HepG2 (cell line): ENCODE measurements around the gene ACYP2. TPM values are rescaled to one million over a fixed set of nuclear protein-coding genes. Genes with fewer than 3 reads are reported as not detected.

Source experiments
- CAMTA2 ChIP-seq: sonication (generic); formaldehyde crosslinking; IDR thresholded peaks from 2 replicates; pipeline ENCODE4 v1.4.0; 2020; ENCODE audit warnings: mild to moderate bottlenecking, missing genetic modification reagents, borderline replicate concordance
- CBX5 ChIP-seq: sonication (generic); formaldehyde crosslinking; IDR thresholded peaks from 2 replicates; pipeline ENCODE4 v1.4.0; 2020; ENCODE audit warnings: missing genetic modification reagents, borderline replicate concordance
- CTCF ChIP-seq: sonication (generic); formaldehyde crosslinking; IDR thresholded peaks from 2 replicates; pipeline ENCODE4 v1.5.0; 2020; ENCODE audit warnings: mild to moderate bottlenecking, missing genetic modification reagents, moderate library complexity
- PHB2 ChIP-seq: fragments of 450-650 bp; IDR thresholded peaks from 2 replicates; pipeline ENCODE4 v1.6.1; 2018; ENCODE audit not compliant: partially characterized antibody
- RELA ChIP-seq: sonication (generic); formaldehyde crosslinking; IDR thresholded peaks from 2 replicates; pipeline ENCODE4 v1.4.0; 2020; ENCODE audit warnings: missing genetic modification reagents
- RXRA ChIP-seq: sonication (generic); formaldehyde crosslinking; IDR thresholded peaks from 2 replicates; pipeline ENCODE4 v1.5.1; 2020; ENCODE audit warnings: missing genetic modification reagents
- SOX6 ChIP-seq, 2 experiments: fragments of 450-650 bp in 1 of 2; sonication (generic) in 1 of 2; formaldehyde crosslinking in 1 of 2; IDR thresholded peaks; 2 replicates each; pipeline versions ENCODE4 v1.4.0 to v1.6.1; 2017 to 2020; ENCODE audit warnings: antibody characterized with exemption in 1 of 2, mild to moderate bottlenecking in 1 of 2, missing genetic modification reagents in 1 of 2
- SRF ChIP-seq: IDR thresholded peaks from 2 replicates; pipeline ENCODE4 v1.6.1; 2011; ENCODE audit warnings: mild to moderate bottlenecking, low read depth, low read length, moderate library complexity
- SRSF4 ChIP-seq: fragments of 200-400 bp; formaldehyde crosslinking; IDR thresholded peaks from one replicate; pipeline ENCODE4 v1.6.1; 2018; ENCODE audit warnings: mild to moderate bottlenecking, low read depth, low read length, moderate library complexity; ENCODE audit not compliant: poor library complexity, severe bottlenecking
- TP53 ChIP-seq: sonication (generic); formaldehyde crosslinking; conservative IDR thresholded peaks from 2 replicates; pipeline ENCODE4 v1.4.0; 2020; ENCODE audit warnings: missing genetic modification reagents
- TRIM22 ChIP-seq: fragments of 450-650 bp; IDR thresholded peaks from 2 replicates; pipeline ENCODE4 v1.6.1; 2017
- ZBTB20 ChIP-seq: sonication (generic); formaldehyde crosslinking; IDR thresholded peaks from 2 replicates; pipeline ENCODE4 v1.8.1; 2023; ENCODE audit warnings: missing genetic modification reagents, low read depth, mild to moderate bottlenecking, borderline replicate concordance
- ZFY ChIP-seq: sonication (generic); formaldehyde crosslinking; IDR thresholded peaks from 2 replicates; pipeline ENCODE4 v1.4.0; 2020; ENCODE audit warnings: missing genetic modification reagents
- ZNF441 ChIP-seq: sonication (generic); formaldehyde crosslinking; IDR thresholded peaks from 2 replicates; pipeline ENCODE4 v1.7.0; 2021; ENCODE audit warnings: missing genetic modification reagents, borderline replicate concordance
- ZNF672 ChIP-seq: sonication (generic); formaldehyde crosslinking; IDR thresholded peaks from 2 replicates; pipeline ENCODE4 v1.8.1; 2022; ENCODE audit warnings: missing genetic modification reagents
- polyA plus RNA-seq, 8 experiments: library from polyadenylated mRNA; depleted of rRNA in 3 of 8; stranded (reverse) in 7 of 8; unstranded in 1 of 8; fragments of >200 nt; fragmentation: Illumina TruSeq in 4 of 8; extraction: Trizol in 4 of 8; gene quantifications; 2 replicates each; pipeline versions ENCODE4 v1.2.1 to v1.2.3, GENCODE V29; 2011 to 2016; ENCODE audit warnings: low read depth in 4 of 8, missing spikeins in 1 of 8, mixed read lengths in 1 of 8; ENCODE audit not compliant: insufficient read depth in 1 of 8
- total RNA-seq, 5 experiments: library from RNA; depleted of rRNA; stranded (reverse); fragments of >200 nt; fragmentation: Illumina TruSeq; extraction: Trizol; gene quantifications; 2 replicates each; pipeline ENCODE4 v1.2.3, GENCODE V29; 2016; ENCODE audit warnings: low read depth in 1 of 5
- TF ChIP-seq, protein P1 (sequence below): sonication (generic); formaldehyde crosslinking; conservative IDR thresholded peaks from 2 replicates; pipeline ENCODE4 v1.4.0; 2020; ENCODE audit warnings: missing genetic modification reagents
- TF ChIP-seq, protein P2 (sequence below): sonication (generic); formaldehyde crosslinking; IDR thresholded peaks from 2 replicates; pipeline ENCODE4 v1.4.0; 2020; ENCODE audit warnings: missing genetic modification reagents, low read depth, mild to moderate bottlenecking, borderline replicate concordance
- TF ChIP-seq, protein P3 (sequence below): sonication (generic); formaldehyde crosslinking; IDR thresholded peaks from 2 replicates; pipeline ENCODE4 v1.4.0; 2020; ENCODE audit warnings: mild to moderate bottlenecking, missing genetic modification reagents
- TF ChIP-seq, protein P4 (sequence below): sonication (generic); formaldehyde crosslinking; IDR thresholded peaks from 2 replicates; pipeline ENCODE4 v1.8.1; 2023; ENCODE audit warnings: missing genetic modification reagents, inconsistent platforms, borderline replicate concordance

ACYP2 gene
- total and polyA plus RNA-seq, 2 of the 13 experiments (the other 11 are each of a cell fraction or from before 2014, with no cell fraction given), result 12.3 to 12.7 TPM

GRCh38 chr2:54115284-54116137, at the start of gene ACYP2 (continued):
- peak; percentile 89 for TF ChIP-seq ZBTB20 (CRISPR knock-in tag)
- peak; percentile 100 for TF ChIP-seq ZFY (CRISPR knock-in tag)
- TF ChIP-seq SRF, result peak; percentile 88
- TF ChIP-seq RXRA (CRISPR knock-in tag), result peak; percentile 92
- no peak for TF ChIP-seq TRIM22
- 0 out of 2 replicates have a peak, but pooled peaks have one; percentile 38 for TF ChIP-seq TP53 (CRISPR knock-in tag)
- peak; percentile 58; the same call in 1 of the 2 replicates for TF ChIP-seq CBX5 (CRISPR knock-in tag)
- peak; percentile 90 for TF ChIP-seq CAMTA2
- TF ChIP-seq, protein P1, sequence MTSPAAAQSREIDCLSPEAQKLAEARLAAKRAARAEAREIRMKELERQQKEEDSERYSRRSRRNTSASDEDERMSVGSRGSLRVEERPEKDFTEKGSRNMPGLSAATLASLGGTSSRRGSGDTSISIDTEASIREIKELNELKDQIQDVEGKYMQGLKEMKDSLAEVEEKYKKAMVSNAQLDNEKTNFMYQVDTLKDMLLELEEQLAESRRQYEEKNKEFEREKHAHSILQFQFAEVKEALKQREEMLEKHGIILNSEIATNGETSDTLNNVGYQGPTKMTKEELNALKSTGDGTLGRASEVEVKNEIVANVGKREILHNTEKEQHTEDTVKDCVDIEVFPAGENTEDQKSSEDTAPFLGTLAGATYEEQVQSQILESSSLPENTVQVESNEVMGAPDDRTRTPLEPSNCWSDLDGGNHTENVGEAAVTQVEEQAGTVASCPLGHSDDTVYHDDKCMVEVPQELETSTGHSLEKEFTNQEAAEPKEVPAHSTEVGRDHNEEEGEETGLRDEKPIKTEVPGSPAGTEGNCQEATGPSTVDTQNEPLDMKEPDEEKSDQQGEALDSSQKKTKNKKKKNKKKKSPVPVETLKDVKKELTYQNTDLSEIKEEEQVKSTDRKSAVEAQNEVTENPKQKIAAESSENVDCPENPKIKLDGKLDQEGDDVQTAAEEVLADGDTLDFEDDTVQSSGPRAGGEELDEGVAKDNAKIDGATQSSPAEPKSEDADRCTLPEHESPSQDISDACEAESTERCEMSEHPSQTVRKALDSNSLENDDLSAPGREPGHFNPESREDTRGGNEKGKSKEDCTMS, result no peak
- TF ChIP-seq, protein P2, sequence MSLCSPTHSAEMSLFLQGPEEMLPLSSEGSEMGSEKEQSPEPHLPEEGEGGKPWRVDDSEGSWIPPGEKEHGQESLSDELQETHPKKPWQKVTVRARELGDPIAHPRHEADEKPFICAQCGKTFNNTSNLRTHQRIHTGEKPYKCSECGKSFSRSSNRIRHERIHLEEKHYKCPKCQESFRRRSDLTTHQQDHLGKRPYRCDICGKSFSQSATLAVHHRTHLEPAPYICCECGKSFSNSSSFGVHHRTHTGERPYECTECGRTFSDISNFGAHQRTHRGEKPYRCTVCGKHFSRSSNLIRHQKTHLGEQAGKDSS, result peak; percentile 84
- TF ChIP-seq, protein P3, sequence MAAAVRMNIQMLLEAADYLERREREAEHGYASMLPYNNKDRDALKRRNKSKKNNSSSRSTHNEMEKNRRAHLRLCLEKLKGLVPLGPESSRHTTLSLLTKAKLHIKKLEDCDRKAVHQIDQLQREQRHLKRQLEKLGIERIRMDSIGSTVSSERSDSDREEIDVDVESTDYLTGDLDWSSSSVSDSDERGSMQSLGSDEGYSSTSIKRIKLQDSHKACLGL (CRISPR knock-in tag), result peak; percentile 93
- TF ChIP-seq ZNF441 (CRISPR knock-in tag), result peak; percentile 68
- peak; percentile 89; the same call in 1 of the 2 replicates for TF ChIP-seq ZNF672 (CRISPR knock-in tag)
- TF ChIP-seq SRSF4, result no peak
- no peak for TF ChIP-seq PHB2
- TF ChIP-seq RELA (CRISPR knock-in tag), result no peak; the same call in 1 of the 2 replicates
- TF ChIP-seq CTCF, result peak; percentile 60
- TF ChIP-seq, protein P4, sequence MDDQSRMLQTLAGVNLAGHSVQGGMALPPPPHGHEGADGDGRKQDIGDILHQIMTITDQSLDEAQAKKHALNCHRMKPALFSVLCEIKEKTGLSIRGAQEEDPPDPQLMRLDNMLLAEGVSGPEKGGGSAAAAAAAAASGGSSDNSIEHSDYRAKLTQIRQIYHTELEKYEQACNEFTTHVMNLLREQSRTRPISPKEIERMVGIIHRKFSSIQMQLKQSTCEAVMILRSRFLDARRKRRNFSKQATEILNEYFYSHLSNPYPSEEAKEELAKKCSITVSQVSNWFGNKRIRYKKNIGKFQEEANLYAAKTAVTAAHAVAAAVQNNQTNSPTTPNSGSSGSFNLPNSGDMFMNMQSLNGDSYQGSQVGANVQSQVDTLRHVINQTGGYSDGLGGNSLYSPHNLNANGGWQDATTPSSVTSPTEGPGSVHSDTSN (CRISPR knock-in tag), result no peak
- no peak for TF ChIP-seq SOX6 (IDR thresholded peaks at IDR 0.05)
- peak; percentile 83 for TF ChIP-seq SOX6 (CRISPR knock-in tag; IDR thresholded peaks at IDR 0.05)
